HG03442 (cell line): ENCODE data around the gene TBL1X.

ENCODE experiments used
- ATAC-seq: cut with Tn5 transposase; IDR thresholded peaks from one replicate; pipeline ENCODE4 v1.9.1; 2021; ENCODE audit warnings: mild to moderate bottlenecking, moderate library complexity; ENCODE audit not compliant: unreplicated experiment

Gene TBL1X

DNA sequence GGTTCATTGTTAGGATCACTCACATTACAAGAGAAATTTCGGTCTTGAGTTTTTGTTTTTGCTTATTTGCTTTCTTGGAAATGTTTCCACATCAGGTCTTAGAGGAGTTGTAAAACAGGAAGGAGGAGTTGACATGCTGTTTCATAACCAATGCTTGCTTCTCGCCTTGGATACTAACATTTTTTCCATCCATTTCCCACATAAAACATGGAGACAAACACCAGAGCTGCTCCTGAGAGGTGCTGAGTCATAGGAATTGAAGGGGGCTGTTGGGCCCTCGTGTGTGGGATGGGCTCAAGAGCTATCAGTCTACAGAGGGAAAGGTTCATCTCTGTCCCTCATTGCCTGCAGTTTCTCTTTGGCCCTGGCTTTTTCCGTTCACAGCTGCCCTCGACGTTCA, 29.9 kb downstream of the TBL1X start:
- ATAC-seq = no peak

DNA sequence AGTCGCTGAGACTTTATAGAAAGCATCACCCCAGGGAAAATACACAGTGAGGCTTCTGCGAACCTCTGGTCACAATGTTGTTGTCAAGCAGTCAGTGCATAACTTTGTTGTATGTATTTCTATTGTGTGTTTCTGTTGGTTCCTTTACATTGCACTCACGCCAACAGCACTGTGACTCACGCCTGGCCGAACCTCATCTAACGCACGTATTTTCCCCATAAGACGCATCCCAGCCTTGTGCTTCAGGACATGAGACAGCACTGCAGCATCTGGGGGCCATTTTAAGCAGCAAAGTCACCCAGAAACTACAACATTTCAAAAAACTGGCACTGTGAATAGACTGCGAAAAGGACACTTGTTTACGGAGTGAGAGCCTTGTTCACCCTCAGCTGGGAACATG, 30.6 kb downstream of the TBL1X start:
- no peak for ATAC-seq

DNA sequence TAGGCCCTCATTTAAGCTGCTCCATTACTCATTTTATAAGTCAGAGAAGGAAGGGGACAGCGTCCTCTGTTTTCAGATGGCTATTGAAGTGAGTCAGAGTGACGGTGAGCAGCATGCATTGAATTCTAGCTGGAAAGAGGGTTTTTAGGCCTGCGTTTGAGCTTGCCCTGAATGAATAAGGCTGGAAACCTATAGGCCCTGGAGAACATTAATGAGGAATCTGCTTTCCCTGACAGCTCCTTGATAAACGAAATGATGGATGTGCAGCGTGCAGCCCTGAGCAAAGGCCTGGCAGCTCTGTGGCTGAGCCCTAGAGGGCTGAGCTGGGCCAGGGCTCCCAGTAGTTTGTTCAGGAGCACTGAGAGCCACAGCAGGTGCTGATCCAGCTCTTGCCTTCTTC, 33.4 kb downstream of the TBL1X start:
- no peak for ATAC-seq

DNA sequence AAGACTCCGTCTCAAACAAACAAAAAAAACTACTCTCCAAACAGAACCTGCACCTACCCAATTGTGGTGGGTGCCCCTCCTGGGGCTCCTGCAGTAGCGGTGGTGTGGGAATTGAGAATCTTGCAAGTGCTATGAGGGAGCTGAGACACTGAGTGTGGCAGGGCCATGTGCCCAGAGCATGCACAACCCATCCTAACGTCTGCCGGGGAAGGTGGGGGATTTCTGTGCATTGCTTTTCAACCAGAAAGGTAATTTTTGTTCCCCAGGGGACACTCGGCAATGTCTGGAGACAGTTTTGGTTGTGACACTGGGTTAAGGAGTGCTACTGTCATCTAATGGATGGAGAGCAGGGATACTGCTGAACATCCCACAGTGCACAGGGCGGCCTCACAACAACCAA, 35.7 kb downstream of the TBL1X start:
- ATAC-seq = no peak

DNA sequence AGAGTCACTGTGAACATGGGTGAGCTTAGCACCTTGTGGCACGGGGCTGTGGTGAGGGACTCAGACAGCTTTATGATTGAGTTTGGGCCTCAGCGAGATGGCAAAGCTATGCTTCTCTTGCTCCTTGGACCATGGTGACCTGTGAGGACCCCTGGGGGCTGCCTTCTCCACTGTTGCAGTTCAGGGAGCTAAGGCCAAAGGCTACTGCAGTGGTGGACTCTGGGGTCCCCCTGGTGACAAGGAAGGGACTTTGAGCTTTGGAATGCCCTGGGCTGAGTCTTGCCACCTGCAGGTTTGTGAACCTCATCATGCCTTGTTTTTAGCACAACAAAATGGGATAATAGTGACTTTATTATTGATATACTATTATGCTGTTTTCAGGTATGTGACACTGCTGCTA, 36.5 kb downstream of the TBL1X start:
- ATAC-seq = no peak

DNA sequence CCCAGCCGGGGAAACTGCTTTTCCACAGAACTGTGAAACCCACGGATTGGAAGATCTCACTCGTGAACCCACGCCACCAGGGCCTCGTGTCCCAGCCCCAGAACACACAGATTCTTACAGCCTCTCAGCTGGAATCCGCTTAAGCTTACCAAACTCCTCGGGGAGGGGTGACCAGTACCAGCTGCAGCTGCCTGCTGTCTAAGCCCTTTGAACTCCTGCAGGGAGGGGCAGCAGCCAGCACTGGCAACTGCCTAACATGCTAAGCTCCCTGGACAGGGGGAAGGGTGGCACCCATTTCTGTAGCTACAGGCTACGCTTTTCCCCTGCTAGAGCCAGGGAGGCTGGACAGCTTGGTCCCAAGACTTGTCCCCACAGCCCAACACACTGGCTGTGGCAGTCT, 38.4 kb downstream of the TBL1X start:
- ATAC-seq = no peak

DNA sequence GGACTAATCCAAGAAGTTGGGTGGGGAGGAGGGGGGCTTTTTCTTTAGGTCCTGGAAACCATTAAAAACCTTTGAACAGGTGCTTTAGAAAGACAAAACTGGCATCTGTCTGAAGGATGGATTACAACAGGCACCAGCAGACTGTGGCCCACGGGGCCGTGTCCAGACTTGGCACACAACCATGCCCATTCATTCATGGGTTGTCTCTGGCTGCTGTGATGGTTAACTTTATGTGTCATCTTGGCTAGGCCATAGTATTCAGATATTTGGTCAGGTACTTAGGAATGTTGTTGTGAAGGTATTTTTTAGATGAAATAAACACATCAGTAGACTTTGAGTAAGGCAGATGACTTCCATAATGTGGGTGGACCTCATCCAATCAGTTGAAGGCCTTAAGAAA, 45.5 kb downstream of the TBL1X start:
- no peak for ATAC-seq

DNA sequence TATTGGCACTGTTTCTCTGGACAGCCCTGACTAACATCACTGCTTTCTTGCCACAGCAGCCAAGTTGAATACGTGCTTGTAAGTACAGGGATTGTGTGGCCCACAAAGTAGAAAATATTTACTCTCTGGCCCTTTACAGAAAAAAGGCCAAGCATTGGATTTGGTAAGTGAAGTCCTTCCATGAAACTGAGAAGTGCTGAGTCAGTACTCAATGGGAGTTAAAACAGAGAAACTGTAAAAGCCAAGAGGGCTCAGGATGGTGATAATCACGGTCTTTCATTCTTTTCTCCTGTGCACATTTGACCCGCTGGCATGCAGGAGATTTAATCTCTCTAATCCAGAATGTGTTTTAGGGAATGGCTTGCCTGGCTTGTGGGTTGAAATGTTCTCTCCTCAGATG, 46.1 kb downstream of the TBL1X start:
- ATAC-seq = no peak

DNA sequence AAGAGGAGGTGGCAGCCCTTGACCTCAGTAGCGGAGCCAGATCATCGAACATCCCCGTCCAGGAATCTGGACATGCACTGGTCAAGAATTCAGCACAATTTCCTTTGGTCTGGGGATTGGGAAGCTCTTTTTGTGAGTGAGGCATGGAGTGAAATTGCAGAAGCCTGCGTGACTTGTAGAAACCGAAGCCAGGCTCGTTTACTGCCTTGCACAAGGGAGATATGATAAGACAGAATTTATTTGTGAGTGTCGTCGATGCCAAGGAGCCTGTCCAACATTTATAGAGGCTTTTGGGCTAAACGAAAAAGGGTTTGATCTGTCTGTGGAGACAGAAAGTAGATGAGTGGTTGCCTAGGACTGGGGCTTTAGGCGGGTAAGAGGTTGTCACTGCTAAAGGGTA, 50.6 kb downstream of the TBL1X start:
- ATAC-seq = no peak

DNA sequence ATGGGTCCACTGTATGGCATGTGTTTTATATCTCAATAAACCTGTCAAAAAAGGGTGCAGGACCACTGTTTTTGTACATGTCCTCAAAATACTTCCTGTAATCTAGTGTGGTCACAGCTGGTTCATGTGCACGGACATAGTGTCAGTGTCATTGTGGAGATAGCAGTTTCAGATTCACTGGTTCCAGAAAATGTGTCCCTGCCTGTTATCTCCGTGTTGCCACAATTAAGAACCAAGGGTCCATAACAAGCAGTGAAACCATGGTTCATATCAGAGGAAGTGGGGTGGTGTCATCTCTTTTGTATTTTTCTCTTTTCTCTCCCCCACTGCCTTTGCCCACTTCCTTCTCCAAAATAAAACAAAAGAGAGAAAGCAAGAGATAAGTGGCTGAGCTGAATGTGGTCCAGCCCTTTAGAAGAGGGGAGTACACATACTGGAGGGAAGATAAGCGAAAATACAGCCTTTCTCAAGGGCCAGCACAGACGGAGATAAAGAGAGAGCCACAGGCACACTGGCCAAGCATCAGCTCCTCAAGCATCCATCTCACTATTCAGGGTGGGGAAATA, 51.2 kb downstream of the TBL1X start:
- ATAC-seq = no peak

DNA sequence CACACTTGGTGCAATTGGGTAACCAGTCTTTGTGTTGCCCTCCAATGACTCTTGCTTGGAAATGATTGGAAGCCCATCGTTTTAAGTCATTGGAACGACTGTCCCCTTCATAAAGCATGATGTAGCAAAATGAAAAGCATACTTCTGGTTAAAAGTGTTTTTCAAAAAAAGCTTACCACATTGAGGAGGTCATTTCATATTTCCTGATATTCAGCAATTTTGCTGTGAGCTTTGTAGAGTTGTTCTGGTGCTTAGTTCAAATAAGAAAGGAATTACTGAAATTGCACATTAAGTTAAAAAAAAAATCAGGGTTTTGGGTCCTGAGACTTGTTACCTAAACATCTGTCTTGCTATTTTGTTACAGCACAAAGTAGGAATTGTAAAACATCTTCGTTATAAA, 51.8 kb downstream of the TBL1X start:
- ATAC-seq = no peak

DNA sequence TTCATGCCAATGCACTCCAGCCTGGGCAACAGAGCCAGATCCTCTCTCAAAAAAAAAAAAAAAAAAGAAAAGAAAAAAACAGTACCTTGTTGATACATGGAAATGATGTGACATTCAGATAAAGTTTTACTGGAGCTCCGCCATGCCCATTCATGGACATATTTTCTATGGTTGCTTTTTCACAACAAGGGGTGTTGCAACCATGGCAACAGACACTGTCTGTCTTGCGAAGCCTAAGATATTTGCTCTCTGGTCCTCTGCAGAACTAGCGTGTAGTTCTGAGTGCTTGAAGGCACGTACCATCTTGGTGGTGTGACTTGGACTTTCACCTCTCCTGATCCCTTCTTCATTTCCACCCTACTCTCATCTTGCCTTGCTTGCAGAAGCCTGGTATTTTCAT, 53.2 kb downstream of the TBL1X start:
- no peak for ATAC-seq

DNA sequence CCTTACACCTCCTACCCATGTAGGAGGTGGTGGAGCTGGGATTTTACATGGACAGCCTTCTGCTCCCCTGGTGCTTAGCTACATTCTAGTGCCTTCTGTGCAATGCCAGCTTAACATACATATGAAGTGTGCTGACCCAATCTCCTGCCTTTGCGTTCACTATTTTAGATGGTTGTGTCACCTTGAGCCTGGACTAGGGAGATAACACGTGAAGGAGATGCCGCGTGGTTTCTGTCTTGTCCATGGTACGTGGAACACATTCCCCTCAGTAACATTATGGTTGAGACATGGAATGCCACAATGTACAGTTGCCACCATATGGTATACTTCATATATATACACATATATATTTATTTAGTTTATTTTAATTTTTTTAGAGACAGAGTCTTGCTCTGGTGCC, 54.0 kb downstream of the TBL1X start:
- no peak for ATAC-seq

DNA sequence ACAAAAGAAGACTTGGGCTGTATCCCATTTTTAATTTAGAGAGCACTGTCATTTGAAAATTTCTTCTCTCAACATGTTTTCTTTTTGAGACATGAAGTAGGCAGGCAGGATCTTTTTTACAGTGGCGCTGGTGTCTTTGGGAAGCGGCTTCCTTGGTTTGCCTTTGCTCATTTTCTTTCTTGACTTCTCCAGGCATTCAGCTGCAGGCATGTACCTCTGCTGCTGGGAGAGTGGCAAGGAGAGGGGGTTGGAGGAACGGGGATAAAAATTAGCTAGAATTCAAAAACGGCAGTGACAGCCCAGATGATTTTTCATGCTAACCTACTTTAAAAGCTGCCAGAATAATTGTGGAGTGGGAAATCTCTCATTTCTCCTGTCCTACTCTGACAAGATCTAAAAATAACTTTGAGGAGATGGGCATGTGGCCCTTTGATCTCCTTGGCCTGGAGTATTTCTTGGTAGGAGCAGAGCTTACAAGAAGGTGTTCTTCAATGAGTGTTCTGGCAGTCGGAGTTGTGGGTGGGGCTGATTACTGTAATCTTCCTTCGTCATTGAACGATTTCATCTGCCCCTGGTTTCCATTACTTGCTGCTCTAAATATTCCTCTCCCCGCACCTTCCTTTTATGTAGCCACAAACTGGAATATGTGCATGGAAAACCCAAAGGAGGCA, 54.8 kb downstream of the TBL1X start:
- no peak for ATAC-seq

DNA sequence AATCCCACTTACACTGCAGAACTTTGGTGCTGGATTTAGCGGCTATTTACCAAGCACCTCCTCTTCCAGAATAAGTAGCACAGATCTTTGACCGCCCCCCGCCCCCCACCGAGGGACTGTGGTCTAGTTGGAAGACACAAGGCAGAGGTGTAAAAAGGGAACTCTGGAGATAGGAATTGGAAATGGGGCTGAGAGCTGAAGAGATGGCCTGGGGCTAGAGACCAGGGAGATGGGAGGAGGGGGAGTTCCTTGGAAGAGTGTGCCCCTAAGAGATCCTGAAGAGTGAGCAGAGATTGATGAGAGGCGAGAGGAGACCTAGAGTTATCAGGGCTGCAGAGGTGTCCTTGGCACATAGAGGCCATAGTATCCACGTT, 55.3 kb downstream of the TBL1X start:
- ATAC-seq = no peak

DNA sequence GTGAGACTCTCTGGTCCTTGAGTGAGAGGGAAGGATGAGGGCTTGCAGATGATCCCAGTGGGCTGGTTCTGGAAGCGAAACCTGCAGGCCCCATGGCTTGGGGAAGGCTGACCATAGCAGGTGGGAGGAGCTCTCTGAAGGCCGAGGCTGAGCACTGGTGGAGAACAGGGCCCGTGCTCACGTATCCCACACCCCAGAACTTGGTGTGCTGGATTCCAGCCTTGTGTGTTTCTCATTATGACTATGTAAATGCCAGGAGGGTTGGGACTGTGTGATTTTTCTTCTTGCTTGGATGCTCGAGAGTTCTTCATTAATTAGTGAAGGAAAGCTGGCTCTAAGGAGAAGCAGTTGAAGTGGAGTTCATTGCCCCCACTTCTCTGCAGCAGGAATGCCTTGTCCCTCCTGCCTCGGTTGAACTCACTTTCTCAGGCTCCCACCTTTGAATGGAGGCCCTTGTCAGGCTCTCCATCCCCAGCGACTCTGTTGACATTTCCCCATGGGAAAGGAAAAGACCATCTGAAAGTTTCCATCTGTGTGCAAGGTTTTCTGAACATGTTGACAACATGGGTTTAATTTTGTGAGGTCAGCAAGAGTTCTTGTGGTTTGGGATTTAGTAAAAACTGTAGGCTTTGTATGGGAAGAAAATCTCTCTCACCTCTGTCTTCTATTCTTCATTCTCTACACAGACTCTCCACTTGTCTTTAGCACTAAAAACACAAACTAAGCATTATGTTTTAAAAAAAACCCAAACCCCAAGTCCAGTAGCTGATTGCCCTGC, 57.7 kb downstream of the TBL1X start:
- no peak for ATAC-seq

DNA sequence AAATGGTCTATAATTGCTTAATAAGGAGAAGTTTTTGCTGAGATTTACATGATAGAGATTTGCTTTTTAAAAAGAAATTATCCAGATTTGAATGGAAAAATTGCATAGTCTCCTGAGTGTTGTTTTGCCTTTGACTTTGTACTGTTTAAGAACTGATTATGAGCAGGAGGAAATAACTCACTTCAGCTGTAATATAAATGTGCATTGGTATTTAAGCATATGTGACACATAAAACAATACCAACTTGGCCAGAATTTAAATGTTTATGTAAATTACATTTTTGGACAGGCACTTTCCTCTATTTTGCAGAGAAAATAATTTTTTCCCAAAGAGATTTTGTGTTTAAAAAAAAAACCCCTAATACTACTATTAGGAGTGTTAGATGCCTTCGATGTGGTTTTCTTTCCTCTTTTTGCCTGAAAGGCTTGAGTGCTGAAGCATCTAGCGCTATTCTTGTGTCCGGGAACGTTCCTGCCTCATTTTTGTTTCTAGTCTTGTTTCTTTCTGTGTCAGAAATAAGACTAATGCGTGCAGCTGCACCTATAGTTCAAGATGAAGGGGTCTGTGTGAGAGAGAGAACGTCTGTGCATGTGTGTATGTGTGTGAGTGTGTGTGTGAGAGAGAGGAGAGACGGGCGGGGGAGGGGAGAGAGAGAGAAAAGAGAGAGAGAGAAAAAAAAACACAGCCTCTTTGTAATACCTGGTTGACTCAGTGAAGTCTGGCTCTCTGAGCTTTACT, 60.8 kb downstream of the TBL1X start:
- ATAC-seq = peak; percentile 44

DNA sequence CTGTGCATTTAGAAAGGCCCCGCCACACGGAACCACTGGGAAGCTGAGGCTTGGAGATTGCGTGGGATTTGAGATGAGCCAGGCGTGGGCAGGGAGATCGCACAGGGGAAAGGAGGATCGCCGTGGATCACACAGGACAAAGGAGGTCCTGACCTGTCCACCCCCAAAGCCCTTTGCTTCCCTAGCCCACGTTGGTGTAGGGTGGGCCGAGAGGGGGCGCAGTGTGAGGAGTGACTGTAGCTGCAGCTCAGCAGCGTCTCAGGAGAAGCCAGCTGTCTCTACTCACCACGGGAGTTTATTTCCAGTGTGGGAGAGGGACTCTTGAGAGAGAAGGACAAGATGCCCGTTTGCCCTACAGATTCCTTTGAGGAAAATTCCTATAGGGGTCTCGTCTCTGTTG, 62.1 kb downstream of the TBL1X start:
- ATAC-seq = no peak

DNA sequence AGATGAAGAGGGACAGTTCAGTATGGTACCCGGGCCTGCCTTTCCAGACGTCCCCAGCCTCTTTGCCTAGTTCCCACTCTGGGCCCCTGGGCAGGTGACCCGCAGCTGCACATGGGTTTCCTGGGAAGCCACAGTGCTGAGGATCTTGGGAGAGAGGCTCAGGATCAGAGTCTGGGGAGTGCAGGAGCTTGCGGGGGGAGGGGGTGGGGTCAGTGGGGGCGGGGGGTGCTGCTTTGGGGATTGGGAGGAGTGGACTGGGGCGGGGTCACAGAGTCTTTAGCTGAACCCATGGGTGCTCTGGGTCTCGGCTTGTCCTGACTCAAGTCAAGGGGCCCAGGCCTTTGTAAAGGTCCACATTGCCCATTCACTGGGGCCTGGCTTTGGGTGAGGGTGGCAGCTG, 63.6 kb downstream of the TBL1X start:
- no peak for ATAC-seq

DNA sequence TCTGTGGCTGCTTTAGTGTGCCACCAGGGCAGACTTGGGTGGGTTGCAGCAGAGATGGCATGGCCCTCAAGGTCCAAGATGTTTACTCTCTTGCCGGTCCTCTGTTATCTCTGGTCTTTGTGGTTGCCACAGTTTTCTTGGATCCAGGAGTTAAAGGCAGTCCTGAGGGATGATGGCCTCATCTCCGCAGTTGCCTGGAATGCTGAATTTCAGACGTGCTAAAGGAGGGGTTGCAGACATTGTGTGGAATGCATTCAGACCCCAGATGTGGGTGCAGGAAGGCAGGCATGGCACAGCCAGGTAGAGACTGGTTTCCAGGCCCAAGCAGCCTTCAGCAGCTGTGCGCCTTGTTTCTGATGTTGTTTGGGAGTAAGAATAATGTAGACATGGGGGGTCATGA, 64.4 kb downstream of the TBL1X start:
- no peak for ATAC-seq

DNA sequence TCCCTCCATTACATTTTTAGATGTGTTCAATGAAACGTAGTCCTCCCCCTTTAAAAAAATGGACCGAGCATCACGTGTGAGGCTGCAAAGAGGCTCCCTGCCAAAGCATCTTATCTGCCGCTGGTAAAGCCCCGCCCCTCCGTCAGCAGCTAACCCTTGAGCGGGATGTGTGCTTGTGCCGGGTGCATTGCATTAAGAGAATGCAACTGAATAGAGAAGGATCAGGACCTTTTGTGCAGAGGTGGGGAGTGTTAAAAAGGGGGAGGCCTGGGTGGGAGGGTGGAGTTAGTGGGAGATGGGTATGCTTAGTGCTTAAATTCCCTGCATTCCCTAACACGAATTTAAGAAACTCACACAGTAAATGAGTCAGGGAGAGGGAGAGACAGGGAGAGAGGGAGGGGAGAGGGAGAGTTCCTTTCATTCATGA, 66.0 kb downstream of the TBL1X start:
- peak; percentile 81 for ATAC-seq

DNA sequence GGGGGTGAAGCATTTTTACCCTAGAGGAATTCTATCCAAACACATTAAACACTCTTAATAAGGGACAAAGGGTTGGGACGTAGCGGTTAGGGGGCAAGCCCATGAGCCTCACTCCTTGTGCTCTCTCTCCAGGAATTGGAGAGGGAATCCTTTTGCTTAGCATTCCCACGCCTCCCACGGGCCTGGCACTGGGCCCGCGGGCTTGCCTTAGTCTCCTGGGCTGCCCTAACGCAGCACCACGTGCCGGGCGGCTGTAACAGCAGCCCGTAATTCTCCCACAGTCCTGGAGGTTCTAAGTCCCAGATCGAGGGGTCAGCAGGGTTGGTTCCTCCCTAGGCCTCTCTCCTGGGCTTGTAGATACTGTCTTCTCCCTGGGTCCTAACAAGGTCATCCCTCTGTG, 67.5 kb downstream of the TBL1X start:
- ATAC-seq = no peak
